Lung (tissue), 12 donors: ENCODE results near the gene DHRS3. TPM values are rescaled to one million over a fixed set of nuclear protein-coding genes. Genes with fewer than 3 reads are reported as not detected.

ENCODE experiments used
- ATAC-seq: fragments of 200-7000 bp; cut with Tn5 transposase; one replicate; pipeline ENCODE4 v1.9.1; 2020; ENCODE audit warnings: moderate number of reproducible peaks; ENCODE audit not compliant: insufficient read depth, low FRiP score
- DNase-seq, 3 donors: peaks; one replicate each; pipeline ENCODE4 v3.0.0-alpha.2; 2013 to 2017
- H3K27ac ChIP-seq, 2 donors: one replicate each; pipeline ENCODE4 v1.5.1; 2013; ENCODE audit warnings: mild to moderate bottlenecking in 2 of 2, moderate library complexity in 2 of 2, control low read depth in 1 of 2, inconsistent platforms in 1 of 2, low read depth in 1 of 2, low read length in 1 of 2
- H3K27me3 ChIP-seq, 3 donors: one replicate each; pipeline ENCODE4 v1.5.1; 2013; ENCODE audit warnings: low read length in 2 of 3; ENCODE audit not compliant: control insufficient read depth in 3 of 3, insufficient read depth in 3 of 3
- H3K36me3 ChIP-seq, 4 donors: one replicate each; pipeline ENCODE4 v1.5.1; 2013; ENCODE audit warnings: low read length in 4 of 4, mild to moderate bottlenecking in 1 of 4, moderate library complexity in 1 of 4; ENCODE audit not compliant: control insufficient read depth in 4 of 4, insufficient read depth in 4 of 4
- H3K4me1 ChIP-seq, 5 donors: one replicate each; pipeline ENCODE4 v1.5.1; 2013; ENCODE audit warnings: low read length in 5 of 5, mild to moderate bottlenecking in 2 of 5, moderate library complexity in 1 of 5; ENCODE audit not compliant: control insufficient read depth in 5 of 5, insufficient read depth in 5 of 5
- H3K4me3 ChIP-seq: one replicate; pipeline ENCODE4 v1.5.1; 2013; ENCODE audit warnings: mild to moderate bottlenecking, control low read depth, moderate library complexity
- H3K9ac ChIP-seq, 2 donors: one replicate each; pipeline ENCODE4 v1.5.1; 2013; ENCODE audit warnings: low read length in 2 of 2, control low read depth in 1 of 2; ENCODE audit not compliant: insufficient read depth in 1 of 2
- H3K9me3 ChIP-seq, 4 donors: one replicate each; pipeline ENCODE4 v1.5.1; 2013; ENCODE audit warnings: low read length in 3 of 4, mild to moderate bottlenecking in 1 of 4, moderate library complexity in 1 of 4; ENCODE audit not compliant: control insufficient read depth in 4 of 4, insufficient read depth in 3 of 4
- CTCF ChIP-seq: IDR thresholded peaks from 2 replicates; pipeline ENCODE4 v1.5.1; 2012; ENCODE audit warnings: mild to moderate bottlenecking; ENCODE audit errors: control extremely low read depth, extremely low read depth
- WGBS, 2 donors: extraction: QIAGEN DNeasy Blood & Tissue Kit; methylation state at CpG; one replicate each; pipeline ENCODE4 v1.1.7; 2013; 5-methylcytosine and 5-hydroxymethylcytosine counted together
- polyA plus RNA-seq, 2 donors: library from polyadenylated mRNA; stranded (reverse); fragments of 200-250 nt; gene quantifications; one replicate each; pipeline ENCODE4 v1.2.1, GENCODE V29; 2013
- total RNA-seq, 2 donors: library from RNA; depleted of rRNA in 1 of 2; stranded (reverse); fragments of >200 nt in 1 of 2; gene quantifications; one replicate each; pipeline ENCODE4 v1.2.1, GENCODE V29; 2014 to 2021
- donor health status: control.
- donor health status: control.
- donor health status: Bipolar disorder and iron deficiency.
- donor health status: healthy.
- donor health status: DM: yes; HTN: yes; CAD: no.

Gene DHRS3
- total and polyA plus RNA-seq, 4 donors = 56.7 to 109 (median 79.8) TPM

- Histone ChIP-seq H3K36me3 (no peaks in the 10 kb centered on the region), H3K9ac (no peak overlapping the region), H3K9me3 (no peaks in the 10 kb centered on the region), H3K4me3 (peak overlapping the region; percentile 45), H3K27me3 (no peaks in the 10 kb centered on the region), H3K27ac (peak overlapping the region; percentile 96 to 98), H3K4me1 (peaks cover 5 to 45% (median 20%) of the 10 kb centered on the region in 5 donors)
- DNase-seq = no peak
- no peak for ATAC-seq
- 4 to 5% methylated on average over 6 of the region's 6 CpGs for whole genome bisulfite sequencing, 2 donors
- no peak for TF ChIP-seq CTCF
Observed at GRCh38 chr1:12618661-12618964, 603 bp upstream of the DHRS3 start.

GRCh38 chr1:12617511-12617900, 504 bp downstream of the DHRS3 start:
- no peak for DNase-seq
- H3K27me3 ChIP-seq = no peaks in the 10 kb centered on the region
- H3K9ac ChIP-seq = peak overlapping the region; percentile 55 to 80
- H3K9me3 ChIP-seq = no peaks in the 10 kb centered on the region
- peaks cover 5 to 42% (median 17%) of the 10 kb centered on the region in 5 donors for H3K4me1 ChIP-seq
- 0% methylated on average over 13 of the region's 13 CpGs for WGBS, 2 donors
- TF ChIP-seq CTCF = no peak
- peak overlapping the region; percentile 90 to 98 for H3K27ac ChIP-seq
- ATAC-seq = no peak
- peaks cover 0 to 3% (median 1%) of the 10 kb centered on the region in 4 donors for H3K36me3 ChIP-seq
- H3K4me3 ChIP-seq = peak overlapping the region; percentile 76

GRCh38 chr1:12616709-12617373, 1.2 kb downstream of the DHRS3 start:
- Histone ChIP-seq H3K9ac (peak overlapping the region; percentile 55 to 80), H3K4me1 (peaks cover 5 to 35% (median 13%) of the 10 kb centered on the region in 5 donors), H3K9me3 (no peaks in the 10 kb centered on the region), H3K27me3 (no peaks in the 10 kb centered on the region), H3K36me3 (peaks cover 0 to 6% (median 5%) of the 10 kb centered on the region in 4 donors), H3K4me3 (peak overlapping the region; percentile 76), H3K27ac (peak overlapping the region; percentile 90 to 98)
- DNase-seq = peak; percentile 39 to 58 (median 53)
- WGBS, 2 donors = 1 to 3% methylated on average over 53 of the region's 53 CpGs
- ATAC-seq = no peak
- TF ChIP-seq CTCF = no peak
